ENCODE data around the gene C6orf62. TPM values are rescaled to one million over a fixed set of nuclear protein-coding genes. Genes with fewer than 3 reads are reported as not detected.
"Not testable (repeated sequence)": the region's sequence is repeated elsewhere in the genome, so short reads cannot be mapped to it uniquely, and the experiment has no call there.

C6orf62 gene
- total and polyA plus RNA-seq, 2 experiments from 2014 or later, result 27.2 to 64.1 TPM

DNA sequence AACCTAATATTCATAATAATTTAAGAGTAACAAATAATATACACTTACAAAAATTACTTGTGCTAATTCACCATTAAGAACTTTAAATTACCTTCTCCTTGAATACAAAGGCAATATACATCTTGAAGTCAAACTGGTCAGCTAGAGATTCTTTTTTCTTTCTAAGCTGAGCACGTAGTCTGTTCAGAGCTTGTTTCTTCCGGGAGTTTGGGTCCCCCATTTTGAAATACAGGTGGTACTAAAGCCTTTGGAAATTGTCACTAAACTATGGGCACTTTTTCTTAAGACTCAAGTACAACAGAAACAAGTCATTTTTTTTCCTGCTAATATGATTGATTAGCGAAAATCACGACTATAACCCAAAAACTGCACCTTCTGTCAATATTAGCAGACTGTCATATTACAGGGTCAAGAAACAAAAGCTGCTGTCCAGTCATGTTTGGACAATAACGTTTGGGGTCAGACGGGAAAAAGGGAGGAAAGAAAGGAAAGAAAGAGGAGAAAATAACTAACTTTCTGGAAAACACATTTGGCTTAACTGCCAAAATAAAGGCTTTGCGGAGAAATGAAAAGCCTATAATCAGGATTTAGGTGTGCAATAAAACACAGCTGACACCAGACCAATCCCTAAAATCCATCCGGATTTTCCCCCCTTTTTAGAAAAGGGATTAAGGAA lies 367 bp downstream of the C6orf62 start:
- Histone ChIP-seq H3K27me3 (no peaks in the 10 kb centered on the region), H4K20me1 (ENCODE audit: insufficient read depth, poor library complexity, severe bottlenecking) (peaks cover 57% of the 10 kb centered on the region), H3K4me3 (peak overlapping the region; percentile 66), H3K4me1 (ENCODE audit: insufficient read depth) (peaks cover 16% of the 10 kb centered on the region), H3K36me3 (replicated peaks; ENCODE audit: insufficient read depth, low read depth) (no peaks in the 10 kb centered on the region), H3K9me2 (replicated peaks; ENCODE audit: insufficient read depth) (no peaks in the 10 kb centered on the region), H3K4me2 (peak overlapping the region; percentile 90), H2AFZ (no peak overlapping the region), H3K79me2 (peaks cover 69% of the 10 kb centered on the region), H3K27ac (peak overlapping the region; percentile 98), H3K9me3 (ENCODE audit: low read depth) (no peaks in the 10 kb centered on the region)
- TF ChIP-seq CTCF (IDR thresholded peaks at IDR 0.05; ENCODE audit: poor library complexity) (no peak), EZH2phosphoT487 (IDR thresholded peaks at IDR 0.05; ENCODE audit: low read depth, severe bottlenecking, unreplicated experiment) (no peak), EZH2 (IDR thresholded peaks at IDR 0.05; ENCODE audit: borderline replicate concordance) (no peak)
- WGBS (ENCODE audit: low lambda C conversion rate, missing lambda C conversion rate), result 10% methylated on average over 8 of the region's 8 CpGs
- DNase-seq (ENCODE audit: low spot score), result no peak

DNA sequence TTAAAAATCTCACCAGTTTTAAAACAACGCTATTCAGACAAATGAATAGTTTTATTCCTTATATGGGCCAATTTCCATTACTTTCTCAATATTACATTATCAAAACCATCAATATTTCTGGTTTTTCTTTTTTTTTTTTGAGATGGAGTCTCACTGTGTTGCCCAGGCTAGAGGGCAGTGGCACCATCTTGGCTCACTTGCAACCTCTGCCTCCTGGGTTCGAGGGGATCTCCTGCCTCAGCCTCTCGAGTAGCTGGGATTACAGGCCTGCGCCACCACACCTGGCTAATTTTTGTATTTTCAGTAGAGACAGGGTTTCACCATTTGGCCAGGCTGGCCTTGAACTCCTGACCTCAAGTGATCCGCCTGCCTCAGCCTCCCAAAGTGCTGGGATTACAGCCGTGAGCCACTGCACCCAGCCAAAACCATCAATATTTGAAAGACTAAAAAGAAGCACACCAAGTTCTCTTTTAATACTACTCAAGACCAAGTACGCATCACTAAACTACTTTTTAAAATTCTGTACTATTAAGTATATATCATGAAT lies 2.3 kb downstream of the C6orf62 start:
- not testable (repeated sequence) for H3K27ac ChIP-seq; H3K9me2 ChIP-seq (replicated peaks; ENCODE audit: insufficient read depth); H3K9me3 ChIP-seq (ENCODE audit: low read depth); H3K36me3 ChIP-seq (replicated peaks; ENCODE audit: insufficient read depth, low read depth); H3K27me3 ChIP-seq; H2AFZ ChIP-seq; DNase-seq (ENCODE audit: low spot score)
- H3K79me2 ChIP-seq, result peaks cover 88% of the 10 kb centered on the region
- peak overlapping the region; percentile 66 for H3K4me3 ChIP-seq
- 95% methylated on average over 7 of the region's 7 CpGs for WGBS (ENCODE audit: low lambda C conversion rate, missing lambda C conversion rate)
- H4K20me1 ChIP-seq (ENCODE audit: insufficient read depth, poor library complexity, severe bottlenecking), result peaks cover 76% of the 10 kb centered on the region
- H3K4me2 ChIP-seq, result peak overlapping the region; percentile 90
- peaks cover 18% of the 10 kb centered on the region for H3K4me1 ChIP-seq (ENCODE audit: insufficient read depth)

DNA sequence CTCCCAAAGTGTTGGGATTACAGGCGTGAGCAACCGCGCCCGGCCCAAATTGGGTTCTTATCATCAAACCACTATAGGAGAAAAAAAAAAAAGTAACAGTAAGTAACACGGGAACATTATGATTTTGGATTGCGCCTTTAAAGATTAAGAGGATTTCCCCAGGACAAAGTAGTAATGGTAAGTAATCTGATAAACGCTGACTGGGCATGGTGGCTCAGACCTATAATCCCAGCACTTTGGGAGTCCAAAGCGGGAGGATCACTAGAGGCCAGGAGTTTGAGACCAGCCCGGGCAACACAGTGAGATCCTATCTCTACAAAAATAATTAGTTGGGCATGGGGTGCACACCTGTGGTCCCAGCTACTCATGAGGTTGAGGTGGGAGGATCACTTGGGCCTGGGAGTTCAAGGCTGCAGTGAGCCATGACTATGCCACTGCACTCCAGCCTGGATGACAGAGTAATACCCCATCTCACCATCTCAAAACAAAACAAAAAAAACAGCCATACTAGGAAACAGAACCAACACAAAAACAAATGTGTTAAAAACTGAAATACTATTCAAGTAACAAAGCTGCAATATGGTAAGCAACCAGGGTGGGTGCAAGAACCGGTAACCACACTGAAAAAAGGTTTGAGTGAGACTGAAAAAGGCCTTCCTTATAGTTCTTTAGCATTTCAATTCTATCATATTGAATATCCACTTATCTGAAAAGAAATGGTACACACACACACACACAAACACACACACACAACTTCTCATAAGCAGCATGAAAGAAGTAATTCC lies 8.2 kb downstream of the C6orf62 start:
- Histone ChIP-seq H3K27me3 (no peaks in the 10 kb centered on the region), H3K36me3 (replicated peaks; ENCODE audit: insufficient read depth, low read depth) (peaks cover 7% of the 10 kb centered on the region), H3K79me2 (peaks cover 68% of the 10 kb centered on the region), H3K27ac (no peak overlapping the region), H3K9me2 (replicated peaks; ENCODE audit: insufficient read depth) (no peaks in the 10 kb centered on the region), H2AFZ (no peak overlapping the region), H3K4me2 (no peak overlapping the region), H3K9me3 (ENCODE audit: low read depth) (no peaks in the 10 kb centered on the region), H3K4me3 (no peak overlapping the region), H4K20me1 (ENCODE audit: insufficient read depth, poor library complexity, severe bottlenecking) (peaks cover 69% of the 10 kb centered on the region), H3K4me1 (ENCODE audit: insufficient read depth) (peaks cover 18% of the 10 kb centered on the region)
- TF ChIP-seq CTCF (IDR thresholded peaks at IDR 0.05; ENCODE audit: poor library complexity) (no peak), EZH2phosphoT487 (IDR thresholded peaks at IDR 0.05; ENCODE audit: low read depth, severe bottlenecking, unreplicated experiment) (no peak), EZH2 (IDR thresholded peaks at IDR 0.05; ENCODE audit: borderline replicate concordance) (no peak)
- DNase-seq (ENCODE audit: low spot score), result no peak
- 97% methylated on average over 10 of the region's 10 CpGs for WGBS (ENCODE audit: low lambda C conversion rate, missing lambda C conversion rate)
